ENCODE data around the gene EIF4E2.
A peak's percentile ranks its signal among the peaks of the same experiment; 100 is the strongest.
"Not testable (repeated sequence)": the region's sequence is repeated elsewhere in the genome, so short reads cannot be mapped to it uniquely, and the experiment has no call there.

The EIF4E2 gene

GRCh38 chr2:232570481-232570880 lies 20.0 kb downstream of the EIF4E2 start:
- not testable (repeated sequence) for DNase-seq

DNA sequence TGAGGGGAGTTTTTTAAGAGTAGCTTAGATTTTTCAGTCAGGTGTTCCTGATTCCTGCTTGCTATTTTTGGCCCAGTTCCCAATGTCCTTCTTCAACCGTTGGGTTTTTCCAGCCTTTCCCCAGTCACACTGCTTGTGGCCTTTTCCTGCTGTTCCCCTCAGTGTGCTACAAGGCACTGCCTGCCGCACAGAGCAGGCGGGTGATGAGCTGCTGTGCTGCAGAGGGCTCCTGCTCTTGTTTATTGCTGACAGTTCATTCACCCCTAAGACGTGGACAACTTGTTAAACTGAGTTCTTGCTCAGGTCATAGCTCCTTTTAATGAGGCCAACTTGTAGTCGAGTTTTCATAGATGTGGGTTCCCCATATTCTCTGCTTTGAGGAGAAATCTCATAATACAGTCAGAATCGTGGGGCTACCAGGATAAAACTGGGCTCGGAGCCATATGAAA lies 20.6 kb downstream of the EIF4E2 start:
- DNase-seq = no peak

DNA sequence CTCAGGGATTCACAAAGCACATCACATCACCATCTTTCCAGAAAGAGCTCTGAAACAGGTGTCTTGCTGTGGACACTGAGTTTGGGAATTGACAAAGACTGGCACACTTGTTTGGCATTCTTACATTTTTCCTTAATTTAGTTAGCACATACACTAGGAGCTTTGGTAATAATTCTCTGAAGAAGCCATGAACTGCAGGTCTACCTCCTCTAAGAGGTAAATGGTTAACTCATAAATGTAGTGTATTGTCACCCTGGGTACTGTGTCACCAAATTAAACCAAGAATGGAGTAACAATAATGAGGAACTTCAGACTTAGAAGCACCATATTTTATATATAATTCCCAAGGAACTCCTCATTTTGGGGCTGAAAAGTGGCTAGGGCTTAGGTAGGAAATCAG lies 22.6 kb downstream of the EIF4E2 start:
- DNase-seq = no peak

DNA sequence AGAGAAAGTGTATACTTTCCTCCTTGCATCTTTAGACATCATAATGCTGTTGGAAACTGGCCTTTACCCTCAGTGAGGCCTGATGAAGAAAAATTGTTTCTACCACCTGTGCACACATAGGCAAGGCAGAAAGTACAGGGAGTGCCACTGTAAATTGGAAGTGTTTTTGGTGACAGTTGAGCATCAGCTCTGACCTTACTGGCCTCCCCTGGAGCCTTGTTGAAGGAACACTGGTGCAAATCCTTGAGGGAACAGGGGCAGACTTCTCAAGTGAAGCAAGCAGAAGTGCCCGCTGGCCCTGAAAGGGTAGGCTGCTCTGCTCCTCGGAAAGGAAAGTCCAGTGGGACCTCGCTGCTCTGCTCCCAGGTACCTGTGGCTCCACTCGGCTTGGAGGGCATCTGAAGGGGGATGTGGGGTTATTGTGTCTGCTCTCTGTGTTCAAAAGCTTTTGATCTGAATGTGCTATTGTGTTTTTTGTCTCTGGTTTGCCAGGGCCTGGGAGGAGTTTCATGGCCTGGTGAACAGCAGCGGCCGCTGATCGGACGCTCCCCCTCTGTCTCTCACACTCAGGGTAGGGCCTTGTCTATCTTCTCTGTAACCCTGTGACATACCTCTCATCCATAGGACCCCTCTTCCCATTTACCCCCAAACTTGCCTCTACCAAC lies 23.4 kb downstream of the EIF4E2 start:
- no peak for DNase-seq

GRCh38 chr2:232574674-232575403 lies 24.4 kb downstream of the EIF4E2 start:
- DNase-seq = no peak

DNA sequence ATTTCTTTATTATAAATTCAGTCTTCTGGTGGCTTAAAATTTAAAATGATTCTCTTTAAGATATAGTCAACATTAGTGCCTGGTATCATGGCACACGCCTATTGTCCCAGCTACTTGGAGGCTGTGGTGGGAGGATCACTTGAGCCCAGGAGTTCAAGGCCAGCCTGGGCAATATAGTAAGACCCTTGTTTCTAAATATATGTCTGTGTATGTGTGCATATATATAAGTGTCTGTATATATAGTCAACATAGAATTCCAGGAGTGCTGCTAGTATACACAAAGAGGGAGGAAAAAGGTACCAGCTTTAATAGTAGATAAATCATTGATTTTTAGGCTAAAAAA lies 24.9 kb downstream of the EIF4E2 start:
- no peak for DNase-seq

- no peak for DNase-seq
Observed at GRCh38 chr2:232576995-232577394, 26.5 kb downstream of the EIF4E2 start.

DNA sequence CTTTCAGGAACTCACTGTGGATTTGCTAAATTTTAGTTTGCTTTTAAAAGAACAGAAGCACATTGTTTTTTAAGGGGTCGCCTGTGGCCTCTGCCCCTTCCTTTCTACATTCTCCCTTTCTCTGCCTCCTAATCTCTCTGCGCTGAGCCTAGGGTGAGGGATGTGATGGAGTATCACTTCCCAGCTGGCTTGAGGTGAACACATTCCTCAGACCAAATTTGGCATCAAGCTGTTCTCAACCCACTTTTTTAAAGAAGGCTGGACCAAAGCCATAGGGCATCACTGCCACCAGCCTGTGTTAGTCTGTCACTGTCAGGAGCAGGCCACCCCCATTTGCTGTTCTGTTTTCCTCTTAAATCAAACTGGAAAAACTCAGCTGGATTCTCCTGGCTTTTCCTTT lies 27.4 kb downstream of the EIF4E2 start:
- DNase-seq = no peak

GRCh38 chr2:232578626-232579025 lies 28.1 kb downstream of the EIF4E2 start:
- no peak for DNase-seq

GRCh38 chr2:232580648-232580981 lies 30.1 kb downstream of the EIF4E2 start:
- no peak for DNase-seq

GRCh38 chr2:232581725-232582124 lies 31.2 kb downstream of the EIF4E2 start:
- no peak for DNase-seq

- no peak for DNase-seq
Observed at GRCh38 chr2:232584238-232584637, 33.7 kb downstream of the EIF4E2 start.

- DNase-seq = no peak
Observed at GRCh38 chr2:232586943-232587505, 36.5 kb downstream of the EIF4E2 start.

DNA sequence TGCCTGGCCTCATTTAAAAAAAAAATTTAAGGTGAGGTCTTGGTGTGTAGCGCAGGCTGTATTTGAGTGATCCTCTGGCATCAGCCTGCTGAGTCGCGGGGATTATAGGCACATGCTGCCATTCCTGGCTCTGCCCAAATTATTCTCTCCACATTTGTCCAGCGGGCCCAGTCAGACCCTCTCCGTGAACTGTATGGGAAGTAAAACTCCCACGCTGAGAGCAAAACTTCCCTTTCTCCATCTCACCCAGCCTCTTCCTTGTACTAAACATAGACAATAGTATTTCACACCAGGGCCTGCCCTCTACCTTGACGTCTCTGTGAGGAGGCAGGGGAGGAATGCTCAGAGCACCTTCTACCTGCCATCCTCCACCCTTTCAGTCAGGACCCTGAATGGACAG lies 37.0 kb downstream of the EIF4E2 start:
- no peak for DNase-seq

DNA sequence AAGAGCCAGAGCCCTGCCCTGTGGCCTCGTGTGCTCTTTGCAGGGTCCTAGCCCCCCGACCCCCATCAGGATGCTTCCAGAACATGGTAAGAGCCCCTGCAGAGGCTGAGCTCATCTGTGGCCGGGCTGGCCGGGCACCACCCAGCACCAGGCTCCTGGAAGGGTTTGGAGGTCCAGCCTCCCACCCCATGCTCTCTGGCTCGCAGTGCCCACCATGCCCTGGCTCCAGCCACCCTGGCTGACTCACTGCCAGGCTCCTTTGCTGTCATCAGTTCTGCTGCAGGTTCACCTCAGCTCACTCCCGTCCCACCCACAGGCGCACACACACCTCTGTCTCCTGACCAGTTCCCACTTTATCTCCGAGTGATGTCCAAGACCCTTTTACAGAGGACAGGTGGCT lies 37.5 kb downstream of the EIF4E2 start:
- DNase-seq = no peak

DNA sequence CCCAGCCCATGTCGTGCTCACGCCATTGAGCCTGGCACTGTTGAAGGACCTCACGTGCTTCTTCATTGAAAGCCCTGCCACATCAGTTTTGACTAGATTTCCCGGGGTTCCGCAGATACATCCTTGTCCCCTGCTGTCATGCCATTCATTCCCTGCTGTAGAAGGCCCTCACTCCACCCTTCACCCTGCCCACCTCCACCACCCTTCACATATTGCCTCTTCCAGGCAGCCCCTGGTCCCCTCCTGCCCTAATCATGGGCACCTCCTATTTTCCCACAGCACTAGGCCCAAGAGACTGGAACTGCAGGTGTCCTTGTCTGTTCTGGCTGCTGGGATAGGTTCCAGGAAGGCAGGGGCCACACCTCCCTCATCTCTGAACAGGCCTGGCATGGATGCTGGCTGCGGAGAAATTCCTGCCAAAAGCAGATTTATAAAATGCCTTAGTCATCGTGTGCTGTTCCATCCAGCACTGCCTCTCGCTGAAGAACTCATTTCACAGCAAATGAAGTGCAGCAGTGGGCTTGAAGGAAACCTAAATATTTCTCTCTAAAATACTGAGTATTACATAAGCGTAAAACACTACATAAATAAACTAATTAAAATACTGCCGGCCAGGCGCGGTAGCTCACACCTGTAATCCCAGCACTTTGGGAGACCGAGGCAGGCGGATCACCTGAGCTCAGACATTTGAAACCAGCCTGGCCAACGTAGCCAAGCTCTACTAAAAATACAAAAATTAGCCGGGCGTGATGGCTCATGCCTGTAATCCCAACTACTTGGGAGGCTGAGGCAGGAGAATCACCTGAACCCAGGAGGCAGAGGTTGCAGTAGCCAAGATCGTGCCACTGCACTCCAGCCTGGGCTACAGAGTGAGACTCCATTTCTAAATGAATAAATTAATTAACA lies 38.4 kb downstream of the EIF4E2 start:
- DNase-seq = no peak

- DNase-seq = no peak
Observed at GRCh38 chr2:232592772-232593395, 42.4 kb downstream of the EIF4E2 start.

DNA sequence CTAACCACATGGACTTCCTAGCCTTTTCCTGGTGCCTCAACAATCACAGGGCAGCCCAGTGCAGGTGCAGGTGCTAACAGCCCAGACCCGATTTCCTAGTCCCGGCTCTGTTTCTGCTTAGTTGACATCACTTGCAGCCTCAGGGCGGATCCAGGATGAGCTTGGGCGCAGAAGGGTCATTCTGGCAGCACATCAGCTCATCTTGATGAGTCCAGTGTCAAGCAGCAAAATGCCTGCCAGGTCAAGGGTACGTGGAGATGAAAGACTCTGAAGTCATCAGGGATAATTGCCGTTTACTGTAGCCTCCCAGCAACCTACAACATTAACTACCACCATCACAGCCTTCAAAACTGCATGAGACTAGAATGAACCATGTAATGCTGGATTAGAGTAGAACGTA lies 43.5 kb downstream of the EIF4E2 start:
- no peak for DNase-seq

DNA sequence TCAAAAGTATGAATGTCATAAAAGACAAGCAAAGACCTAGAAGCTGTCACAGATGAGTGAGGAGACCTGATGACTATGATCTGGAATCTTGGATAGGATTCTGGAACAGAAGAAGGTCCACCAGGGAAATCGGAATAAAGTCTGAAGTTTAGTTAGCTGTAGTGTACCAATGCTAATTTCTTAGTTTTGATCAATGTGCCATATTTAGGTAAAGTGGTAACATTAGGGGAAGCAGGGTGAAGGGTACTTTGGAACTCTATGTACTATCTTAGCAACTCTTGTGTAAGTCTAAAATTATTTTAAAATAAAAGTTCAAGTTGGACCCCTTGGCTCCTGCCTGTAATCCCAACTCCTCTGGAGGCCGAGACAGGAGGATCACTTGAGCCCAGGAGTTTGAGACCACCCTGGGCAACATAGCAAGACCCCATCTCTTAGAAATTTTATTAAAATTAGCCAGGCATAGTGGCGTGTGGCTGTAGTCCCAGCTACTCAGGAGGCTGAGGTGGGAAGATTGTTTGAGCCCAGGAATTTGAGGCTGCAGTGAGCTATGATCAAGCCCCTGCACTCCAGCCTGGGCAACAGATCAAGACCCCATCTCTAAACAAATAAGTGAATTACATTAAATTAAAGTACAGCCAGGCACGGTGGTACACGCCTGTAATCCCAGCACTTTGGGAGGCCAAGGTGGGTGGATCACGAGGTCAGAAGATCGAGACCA lies 47.0 kb downstream of the EIF4E2 start:
- no peak for DNase-seq

DNA sequence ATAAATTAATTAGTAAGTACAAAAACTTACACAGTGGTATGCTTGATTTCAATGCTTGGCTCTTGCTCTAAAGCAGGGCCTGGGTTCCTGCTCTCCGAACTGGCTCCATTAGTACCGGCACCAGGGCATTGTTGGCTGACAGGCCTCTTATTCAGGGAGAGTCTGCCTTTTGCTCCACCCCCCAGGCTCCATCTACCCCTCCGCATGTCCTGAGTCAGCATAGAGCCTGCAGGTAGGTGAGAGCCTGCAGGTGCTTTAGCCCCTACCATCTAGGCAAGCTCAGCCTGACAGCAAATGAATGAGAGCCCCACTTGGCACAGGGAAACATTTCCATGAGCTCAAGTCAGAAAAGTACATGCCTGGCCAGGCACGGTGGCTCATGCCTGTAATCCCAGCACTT lies 47.8 kb downstream of the EIF4E2 start:
- no peak for DNase-seq

DNA sequence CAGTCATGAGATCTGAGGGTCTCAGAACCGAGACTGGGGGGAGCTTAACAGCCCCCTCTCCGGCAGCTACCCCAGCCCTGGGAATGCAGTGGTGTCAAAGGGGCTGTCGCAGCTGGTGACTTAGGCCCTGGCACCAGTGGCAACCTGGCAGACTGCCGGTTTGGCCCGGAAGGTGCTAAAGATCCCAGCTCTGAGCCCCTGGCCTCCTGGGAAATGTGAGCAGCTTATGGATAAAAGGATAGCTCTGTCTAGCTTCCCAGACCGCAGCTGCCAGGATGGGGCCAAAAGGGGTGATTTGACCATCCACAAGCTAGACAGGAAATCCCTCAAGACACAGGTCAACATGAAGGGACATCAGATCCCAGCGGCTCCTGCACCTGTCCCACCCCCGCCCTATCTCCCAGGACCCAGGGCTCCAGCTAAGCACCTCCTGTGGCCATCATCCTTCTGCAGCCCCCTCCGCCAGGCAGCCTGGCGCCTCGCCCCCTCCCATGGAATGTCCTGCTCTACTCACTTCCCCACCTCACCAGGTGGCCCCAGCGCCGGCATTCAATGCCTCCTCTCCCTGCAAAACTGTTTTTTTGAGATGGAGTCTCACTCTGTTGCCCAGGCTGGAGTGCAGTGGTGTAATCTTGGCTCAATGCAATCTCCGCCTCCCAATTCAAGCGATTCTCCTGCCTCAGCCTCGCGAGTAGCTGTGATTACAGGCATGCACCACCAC lies 49.7 kb downstream of the EIF4E2 start:
- peak; percentile 9 for DNase-seq

DNA sequence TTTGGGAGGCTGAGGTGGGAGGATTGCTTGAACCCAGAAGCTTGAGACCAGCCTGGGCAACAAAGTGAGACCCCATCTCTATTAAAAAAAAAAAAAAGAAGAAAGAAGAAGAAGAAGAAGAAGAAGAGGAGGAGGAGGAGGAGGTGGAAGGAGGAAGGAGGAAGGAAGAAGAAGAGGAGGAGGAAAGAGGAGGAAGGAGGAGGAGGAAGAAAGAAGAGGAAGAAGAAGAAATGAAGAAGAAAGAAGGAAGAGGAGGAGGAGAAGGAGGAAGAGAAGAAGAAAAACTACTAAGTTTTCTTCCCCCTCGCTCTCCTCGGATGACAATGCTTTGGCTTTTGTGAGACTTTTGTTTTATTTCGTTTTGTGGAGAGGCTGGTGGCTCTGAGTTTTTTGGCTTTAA lies 52.8 kb downstream of the EIF4E2 start:
- no peak for DNase-seq

Data from retina (tissue), 1 donor.